H1 (cell line): ENCODE results near the gene BSN. TPM values are rescaled to one million over a fixed set of nuclear protein-coding genes. Genes with fewer than 3 reads are reported as not detected.

Experiments used
- CTCF ChIA-PET: fragments of 300-600 bp; sonication (Branson Sonifier 250); formaldehyde crosslinking; loops from one replicate; lab custom pipeline; 2021; ENCODE audit not compliant: partially characterized antibody; lab: Charles Lee
- POLR2A ChIA-PET: fragments of 300-600 bp; sonication (Branson Sonifier 250); formaldehyde crosslinking; loops from one replicate; lab custom pipeline; 2021; ENCODE audit warnings: inconsistent platforms; ENCODE audit not compliant: partially characterized antibody; lab: Charles Lee
- DNase-seq, 2 experiments: peaks; one replicate each; pipeline versions ENCODE4 v3.0.0 to v3.0.0-alpha.2; 2010 to 2022; ENCODE audit warnings: low spot score in 2 of 2, low read depth in 1 of 2, mixed read lengths in 1 of 2
- FAIRE-seq: peaks from 2 replicates; lab custom pipeline; 2011; peaks lifted over from hg19 to GRCh38; lab: Jason Lieb, UNC
- H2AFZ ChIP-seq: 2 replicates; pipeline ENCODE4 v1.8.1; 2012; ENCODE audit warnings: low read length, inconsistent platforms
- H2AK5ac ChIP-seq: 2 replicates; pipeline ENCODE4 v1.6.1; 2013; ENCODE audit warnings: low read depth, low read length
- H2BK120ac ChIP-seq: replicated peaks from 2 replicates; pipeline ENCODE3; 2013; ENCODE audit warnings: low read depth, low read length, inconsistent platforms
- H2BK12ac ChIP-seq: 2 replicates; pipeline ENCODE4 v1.6.1; 2013; ENCODE audit warnings: low read depth, low read length
- H2BK15ac ChIP-seq: 2 replicates; pipeline ENCODE4 v1.6.1; 2013; ENCODE audit warnings: low read length
- H2BK20ac ChIP-seq: 2 replicates; pipeline ENCODE4 v1.6.1; 2013; ENCODE audit warnings: low read length
- H2BK5ac ChIP-seq: 2 replicates; pipeline ENCODE4 v1.6.1; 2013; ENCODE audit warnings: low read depth, low read length
- H3K14ac ChIP-seq: 2 replicates; pipeline ENCODE4 v1.6.1; 2013; ENCODE audit warnings: inconsistent platforms; ENCODE audit not compliant: insufficient read length
- H3K18ac ChIP-seq: 2 replicates; pipeline ENCODE4 v1.6.1; 2013; ENCODE audit warnings: low read length; ENCODE audit errors: extremely low read depth
- H3K23ac ChIP-seq: 2 replicates; pipeline ENCODE4 v1.6.1; 2013; ENCODE audit warnings: inconsistent platforms; ENCODE audit not compliant: insufficient read length
- H3K23me2 ChIP-seq: 2 replicates; pipeline ENCODE4 v1.6.1; 2013; ENCODE audit warnings: low read depth, low read length
- H3K27ac ChIP-seq: 2 replicates; pipeline ENCODE4 v1.6.1; 2011; ENCODE audit warnings: low read depth, low read length, inconsistent platforms
- H3K27me3 ChIP-seq, 4 experiments: replicated peaks in 1 of 4; 1 replicate in 1 of 4; 2 replicates in 3 of 4; pipeline versions ENCODE4 v1.6.1 to v1.8.1; 2011 to 2013; ENCODE audit warnings: low read length in 3 of 4, mild to moderate bottlenecking in 3 of 4, inconsistent platforms in 2 of 4, mixed read lengths in 2 of 4, moderate library complexity in 1 of 4; ENCODE audit not compliant: control insufficient read depth in 3 of 4, insufficient read depth in 3 of 4; ENCODE audit errors: extremely low read depth in 1 of 4
- H3K36me3 ChIP-seq, 4 experiments: 2 replicates each; pipeline versions ENCODE4 v1.6.1 to v1.8.1; 2011 to 2013; ENCODE audit warnings: mild to moderate bottlenecking in 4 of 4, low read length in 3 of 4, moderate library complexity in 2 of 4, control low read depth in 1 of 4, inconsistent platforms in 1 of 4; ENCODE audit not compliant: insufficient read depth in 4 of 4, control insufficient read depth in 2 of 4
- H3K4ac ChIP-seq: replicated peaks from 2 replicates; pipeline ENCODE3; 2013; ENCODE audit warnings: low read length, low read depth, mixed read lengths, inconsistent platforms; ENCODE audit not compliant: insufficient read length
- H3K4me1 ChIP-seq, 4 experiments: replicated peaks in 1 of 4; 1 replicate in 1 of 4; 2 replicates in 3 of 4; pipeline versions ENCODE4 v1.6.1 to v1.8.1; 2011 to 2013; ENCODE audit warnings: low read length in 3 of 4, inconsistent platforms in 2 of 4, mixed read lengths in 1 of 4; ENCODE audit not compliant: insufficient read depth in 4 of 4, control insufficient read depth in 3 of 4
- H3K4me2 ChIP-seq, 2 experiments: 2 replicates each; pipeline versions ENCODE4 v1.6.1 to v1.8.1; 2011 to 2013; ENCODE audit warnings: low read depth in 2 of 2, low read length in 2 of 2, control low read depth in 1 of 2, inconsistent platforms in 1 of 2, mild to moderate bottlenecking in 1 of 2; ENCODE audit not compliant: insufficient read depth in 1 of 2
- H3K4me3 ChIP-seq, 4 experiments: fragments of 200-600, 300-600 bp in 1 of 4; sonication (generic), shearing (Covaris generic), sonication (Bioruptor Twin) in 1 of 4; 2 replicates each; pipeline versions ENCODE4 v1.5.1 to v1.8.1; 2011 to 2016; ENCODE audit warnings: low read length in 4 of 4, low read depth in 3 of 4, control low read depth in 2 of 4, inconsistent platforms in 2 of 4, mild to moderate bottlenecking in 2 of 4, mixed read lengths in 1 of 4, moderate library complexity in 1 of 4; ENCODE audit not compliant: insufficient read depth in 2 of 4; ENCODE audit errors: extremely low read depth in 1 of 4
- H3K56ac ChIP-seq: replicated peaks from 2 replicates; pipeline ENCODE3; 2013; ENCODE audit warnings: low read depth, mild to moderate bottlenecking, mixed read lengths, low read length, inconsistent platforms; ENCODE audit not compliant: insufficient read length
- H3K79me1 ChIP-seq: 2 replicates; pipeline ENCODE4 v1.6.1; 2013; ENCODE audit warnings: low read depth, low read length, control low read depth
- H3K79me2 ChIP-seq, 2 experiments: 2 replicates each; pipeline versions ENCODE4 v1.6.1 to v1.8.1; 2012 to 2013; ENCODE audit warnings: low read length in 2 of 2, mild to moderate bottlenecking in 2 of 2, inconsistent platforms in 1 of 2; ENCODE audit not compliant: insufficient read depth in 2 of 2, control insufficient read depth in 1 of 2
- H3K9ac ChIP-seq, 4 experiments: replicated peaks in 1 of 4; 1 replicate in 1 of 4; 2 replicates in 3 of 4; pipeline versions ENCODE4 v1.6.1 to v1.8.1; 2011 to 2013; ENCODE audit warnings: low read depth in 3 of 4, low read length in 3 of 4, control low read depth in 2 of 4, mild to moderate bottlenecking in 2 of 4, moderate library complexity in 2 of 4, inconsistent platforms in 1 of 4; ENCODE audit errors: extremely low read depth in 1 of 4
- H3K9me3 ChIP-seq, 2 experiments: 2 replicates each; pipeline versions ENCODE4 v1.6.1 to v1.8.1; 2012 to 2013; ENCODE audit warnings: mild to moderate bottlenecking in 2 of 2, moderate library complexity in 2 of 2, control low read depth in 1 of 2, inconsistent platforms in 1 of 2, low read depth in 1 of 2, low read length in 1 of 2, mixed read lengths in 1 of 2; ENCODE audit not compliant: insufficient read depth in 2 of 2
- H4K20me1 ChIP-seq, 2 experiments: replicated peaks in 1 of 2; 2 replicates each; pipeline versions ENCODE3 to v1.8.1; 2011 to 2013; ENCODE audit warnings: inconsistent platforms in 2 of 2, low read length in 2 of 2, mild to moderate bottlenecking in 1 of 2; ENCODE audit not compliant: insufficient read depth in 2 of 2, control insufficient read depth in 1 of 2
- H4K5ac ChIP-seq: 2 replicates; pipeline ENCODE4 v1.6.1; 2013; ENCODE audit warnings: low read length, low read depth, mixed read lengths, inconsistent platforms; ENCODE audit not compliant: insufficient read length
- H4K8ac ChIP-seq: 2 replicates; pipeline ENCODE4 v1.8.0; 2013; ENCODE audit warnings: mild to moderate bottlenecking, moderate library complexity, low read length, inconsistent platforms; ENCODE audit not compliant: insufficient read depth; ENCODE audit errors: extremely low read depth
- H4K91ac ChIP-seq: replicated peaks from 2 replicates; pipeline ENCODE3; 2013; ENCODE audit warnings: low read length, mixed read lengths, inconsistent platforms; ENCODE audit not compliant: insufficient read length
- ATF3 ChIP-seq: IDR thresholded peaks from 2 replicates; pipeline ENCODE4 v1.6.1; 2011; ENCODE audit warnings: low read depth, mild to moderate bottlenecking, low read length; ENCODE audit not compliant: insufficient read depth
- CBX5 ChIP-seq: fragments of 300-800, 300-1000 bp; sonication (generic); IDR thresholded peaks from 2 replicates; pipeline ENCODE4 v1.7.1; 2016; ENCODE audit warnings: antibody characterized with exemption, low read length, low read depth
- CEBPB ChIP-seq: IDR thresholded peaks from 2 replicates; pipeline ENCODE4 v1.6.1; 2012; ENCODE audit warnings: low read depth, low read length
- FOSL1 ChIP-seq: IDR thresholded peaks from 2 replicates; pipeline ENCODE4 v1.6.1; 2011; ENCODE audit warnings: mild to moderate bottlenecking, low read depth, low read length, moderate library complexity; ENCODE audit not compliant: insufficient read depth
- KDM1A ChIP-seq: fragments of 200-600, 300-600 bp; sonication (generic); IDR thresholded peaks from 2 replicates; pipeline ENCODE4 v1.7.1; 2016; ENCODE audit warnings: mild to moderate bottlenecking, low read length, borderline replicate concordance
- MAX ChIP-seq: IDR thresholded peaks from 2 replicates; pipeline ENCODE4 v1.6.1; 2012; ENCODE audit warnings: inconsistent platforms
- POLR2A ChIP-seq, 2 experiments: IDR thresholded peaks; 1 replicate in 1 of 2; 2 replicates in 1 of 2; pipeline ENCODE4 v1.6.1; 2011; ENCODE audit warnings: low read depth in 2 of 2, low read length in 2 of 2, mild to moderate bottlenecking in 2 of 2; ENCODE audit errors: control extremely low read depth in 1 of 2
- SIRT6 ChIP-seq: IDR thresholded peaks from one replicate; pipeline ENCODE4 v1.7.1; 2012; ENCODE audit warnings: low read length, inconsistent platforms
- TAF1 ChIP-seq: IDR thresholded peaks from 2 replicates; pipeline ENCODE4 v1.6.1; 2011; ENCODE audit warnings: mild to moderate bottlenecking, low read depth, low read length
- TEAD4 ChIP-seq: IDR thresholded peaks from 2 replicates; pipeline ENCODE4 v1.6.1; 2012; ENCODE audit warnings: low read depth, low read length, inconsistent platforms, mixed read lengths
- YY1 ChIP-seq: IDR thresholded peaks from 2 replicates; pipeline ENCODE4 v1.6.1; 2011; ENCODE audit warnings: low read depth, mild to moderate bottlenecking, low read length
- WGBS, 2 experiments: shearing (Covaris generic) in 1 of 2; methylation state at CpG; one replicate each; pipeline versions ENCODE4 v1.1.6 to v1.1.7; 2013 to 2015; ENCODE audit warnings: low lambda C conversion rate in 2 of 2, mixed read lengths in 2 of 2, inconsistent platforms in 1 of 2, low coverage in 1 of 2, missing lambda C conversion rate in 1 of 2; ENCODE audit not compliant: insufficient replicate concordance in 2 of 2, insufficient coverage in 1 of 2, insufficient read length in 1 of 2; ENCODE audit errors: extremely low coverage in 1 of 2, missing lambda C conversion rate in 1 of 2; 5-methylcytosine and 5-hydroxymethylcytosine counted together
- polyA plus RNA-seq, 7 experiments: library from polyadenylated mRNA; depleted of rRNA in 3 of 7; stranded (reverse) in 5 of 7; unstranded in 2 of 7; fragments of >200 nt in 5 of 7; fragments of 200-250 nt in 2 of 7; gene quantifications; 1 replicate in 5 of 7; 2 replicates in 1 of 7; 4 replicates in 1 of 7; pipeline versions ENCODE4 v1.2.1 to v1.2.3, GENCODE V29; 2011 to 2013; ENCODE audit warnings: missing spikeins in 2 of 7, mixed read lengths in 2 of 7
- total RNA-seq: library from RNA; stranded (reverse); fragmentation: NEBNext Ultra II Directional; extraction: Animal tissue kit (Norgen Biotek cat#: 25700); gene quantifications from 2 replicates; pipeline ENCODE4 v1.2.1, GENCODE V29; 2021

BSN gene
- total and polyA plus RNA-seq, 2 of the 8 experiments (the other 6 are each of a cell fraction or from before 2014, with no cell fraction given): 0.60 to 3.0 TPM

- H4K8ac ChIP-seq: no peak overlapping the region
- H3K14ac ChIP-seq: no peak overlapping the region
- no peak overlapping the region; the same call in 1 of the 2 replicates for H3K18ac ChIP-seq
- peak overlapping the region; percentile 66 for H3K27ac ChIP-seq
- H2BK20ac ChIP-seq: no peak overlapping the region
- H3K9me3 ChIP-seq: no peaks in the 10 kb centered on the region
- POLR2A ChIA-PET: interaction anchor here (0.7 to 2.3 kb wide), 5 partner anchors 9 to 122 kb away, joined by 3 to 8 read pairs (median 5); partner anchors contain the start of gene DAG1
- no peak overlapping the region for H2BK15ac ChIP-seq
- H2BK5ac ChIP-seq: no peak overlapping the region; the same call in 1 of the 2 replicates
- H3K36me3 ChIP-seq: peaks cover 14 to 29% (median 22%) of the 10 kb centered on the region in 4 experiments
- H2BK12ac ChIP-seq: no peak overlapping the region
- H3K4ac ChIP-seq: no peak overlapping the region
- H4K5ac ChIP-seq: no peak overlapping the region
- no peaks in the 10 kb centered on the region; the same call in 1 of the 2 replicates for H3K79me1 ChIP-seq
- no peak overlapping the region for H3K23ac ChIP-seq
- H3K4me3 ChIP-seq: no peak overlapping the region
- CTCF ChIA-PET: interaction anchor here (0.7 to 1.2 kb wide), 4 partner anchors 17 to 1897 kb away, joined by 3 to 4 read pairs (median 3); no protein-coding TSS in a partner anchor
- H2AK5ac ChIP-seq: no peak overlapping the region
- no peak overlapping the region for H2BK120ac ChIP-seq
- DNase-seq (peak; percentile 19 to 62), FAIRE-seq (peak; percentile 69)
- no peak overlapping the region for H4K91ac ChIP-seq
- H3K27me3 ChIP-seq: no peaks in the 10 kb centered on the region
- H2AFZ ChIP-seq: no peak overlapping the region
- H3K4me2 ChIP-seq: 0 out of 4 replicates have a peak overlapping the region, but pooled peaks of 1 of the 2 experiments have one; percentile 19
- no peaks in the 10 kb centered on the region for H3K23me2 ChIP-seq
- peak overlapping the region in 2 of 4 experiments; percentile 25 to 32; a peak in 2 of 7 replicates for H3K9ac ChIP-seq
- peaks cover 9 to 11% of the 10 kb centered on the region in 2 experiments for H4K20me1 ChIP-seq
- no peaks in the 10 kb centered on the region for H3K79me2 ChIP-seq
- peaks cover 0 to 20% (median 5%) of the 10 kb centered on the region in 4 experiments; a peak in 6 of 7 replicates for H3K4me1 ChIP-seq
- 73% methylated on average over 12 of the region's 14 CpGs; no CpG with 5 or more reads in 1 of the 2 experiments for WGBS, 2 experiments
- no peak overlapping the region for H3K56ac ChIP-seq
- TF ChIP-seq POLR2A (IDR thresholded peaks at IDR 0.05; ENCODE audit: control extremely low read depth in 1 of 2, low read depth in 2 of 2, low read length in 2 of 2): no peak
- 0 out of 2 replicates have a peak, but pooled peaks have one; percentile 3 for TF ChIP-seq TAF1
- peak; percentile 50; the same call in 1 of the 2 replicates for TF ChIP-seq YY1
- no peak for TF ChIP-seq ATF3
- TF ChIP-seq FOSL1: no peak
- 0 out of 2 replicates have a peak, but pooled peaks have one; percentile 12 for TF ChIP-seq TEAD4
- no peak for TF ChIP-seq KDM1A
- TF ChIP-seq SIRT6: no peak
- no peak for TF ChIP-seq MAX
- TF ChIP-seq CBX5: no peak
- TF ChIP-seq CEBPB: peak; percentile 73
Measured at GRCh38 chr3:49534581-49535441, 19.5 kb upstream of the BSN start.
